ENCODE results near the gene AOAH.

The AOAH gene

GRCh38 chr7:36626111-36626510 lies 98.2 kb downstream of the AOAH start:
- no peak overlapping the region for H3K27ac ChIP-seq
- DNase-seq (ENCODE audit: low spot score) = no peak
- no peak for TF ChIP-seq CTCF (IDR thresholded peaks at IDR 0.05)

DNA sequence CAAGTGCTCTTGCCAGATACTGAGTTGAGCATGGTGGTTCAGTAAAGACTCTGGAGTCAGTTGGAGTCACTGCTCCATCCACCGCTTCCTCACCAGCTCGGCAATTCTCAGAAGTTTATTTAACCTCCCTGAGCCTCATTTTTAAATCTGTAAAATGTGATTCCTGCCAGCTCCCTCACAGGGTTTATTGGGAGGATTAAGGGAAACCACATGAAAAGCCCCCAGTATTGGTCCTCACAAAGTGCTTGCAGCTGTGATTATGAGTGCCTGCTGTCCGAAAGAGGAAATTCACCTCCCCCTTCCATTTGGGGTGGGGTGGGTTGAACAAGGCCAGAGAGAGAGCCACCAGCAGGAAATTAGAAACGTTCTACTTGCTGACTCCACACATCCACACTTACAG lies 99.0 kb downstream of the AOAH start:
- no peak for TF ChIP-seq CTCF (IDR thresholded peaks at IDR 0.05)
- Histone ChIP-seq H3K4me3 (no peak overlapping the region), H3K27ac (no peak overlapping the region)
- no peak for DNase-seq (ENCODE audit: low spot score)

More at GRCh38 chr7:36626111-36626510, 98.2 kb downstream of the AOAH start:
- H3K4me3 ChIP-seq = no peak overlapping the region

DNA sequence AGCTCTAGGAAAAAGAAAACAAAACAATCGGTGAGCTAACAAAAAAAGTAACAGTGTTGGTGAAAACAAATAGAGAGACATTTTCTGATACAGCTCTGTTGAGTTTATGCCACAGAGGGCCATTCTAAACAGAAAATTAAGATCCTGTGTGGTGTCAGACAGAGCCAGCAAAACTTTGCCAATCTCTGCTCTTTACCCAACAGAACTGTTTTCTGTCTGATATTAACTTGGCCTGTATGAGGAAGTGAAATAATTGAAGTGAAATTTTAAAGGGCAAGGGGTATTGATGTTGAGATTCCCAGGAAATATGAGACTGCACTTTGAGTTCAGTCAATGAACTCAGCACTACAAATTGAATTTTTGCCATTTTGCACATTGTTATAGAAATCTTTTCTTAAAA lies 101.0 kb downstream of the AOAH start:
- no peak for DNase-seq (ENCODE audit: low spot score)
- H3K4me3 ChIP-seq = no peak overlapping the region
- no peak for TF ChIP-seq CTCF (IDR thresholded peaks at IDR 0.05)
- no peak overlapping the region for H3K27ac ChIP-seq

DNA sequence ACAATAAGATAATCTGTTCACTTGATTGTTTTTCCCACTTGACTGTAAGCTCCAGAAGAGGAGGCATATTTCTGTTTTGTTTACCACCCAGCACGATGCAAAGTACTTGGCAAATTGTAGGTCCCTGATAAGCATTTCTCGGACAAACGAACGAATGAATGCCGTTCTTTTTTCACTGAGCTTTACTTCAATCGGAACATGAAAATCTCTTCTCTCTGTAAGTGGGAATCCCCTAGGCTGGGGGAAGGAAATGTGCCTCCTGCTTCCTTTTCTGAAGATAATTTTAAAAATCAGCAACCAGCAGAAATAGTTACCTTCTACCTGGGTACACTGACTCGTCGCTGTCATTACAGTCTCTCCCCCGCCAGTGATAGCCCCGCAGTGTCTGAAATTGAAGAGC lies 102.9 kb downstream of the AOAH start:
- no peak for TF ChIP-seq CTCF (IDR thresholded peaks at IDR 0.05)
- Histone ChIP-seq H3K4me3 (no peak overlapping the region), H3K27ac (no peak overlapping the region)
- no peak for DNase-seq (ENCODE audit: low spot score)

DNA sequence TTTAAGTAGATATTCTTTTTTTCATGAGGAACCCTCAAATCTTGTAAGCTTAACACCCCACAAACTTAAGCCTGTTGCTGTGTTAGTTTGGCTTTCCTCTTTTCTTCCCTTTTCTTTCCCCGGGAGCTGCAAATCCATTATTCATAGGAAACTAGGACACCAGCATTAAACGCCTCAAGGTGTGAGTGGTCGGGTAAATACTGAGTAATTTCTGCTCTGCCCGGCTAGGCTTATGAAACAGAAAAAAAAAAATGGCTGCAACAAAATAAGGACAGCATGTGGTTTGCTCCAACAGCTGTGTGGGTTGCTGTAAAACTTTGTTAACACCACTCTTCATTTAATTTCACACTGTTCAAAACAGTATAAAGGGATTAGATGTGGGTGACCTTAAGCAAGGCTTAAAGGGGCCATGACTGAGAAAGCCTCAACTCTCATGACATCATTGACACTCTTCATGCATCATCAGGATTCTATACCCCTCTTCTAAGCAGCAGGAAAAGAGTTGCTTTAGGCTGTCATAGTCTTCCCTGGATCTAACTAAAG lies 104.1 kb downstream of the AOAH start:
- TF ChIP-seq CTCF (IDR thresholded peaks at IDR 0.05) = no peak
- DNase-seq (ENCODE audit: low spot score) = no peak
- no peak overlapping the region for H3K4me3 ChIP-seq
- no peak overlapping the region for H3K27ac ChIP-seq

GRCh38 chr7:36617408-36617807 lies 106.9 kb downstream of the AOAH start:
- no peak for TF ChIP-seq CTCF (IDR thresholded peaks at IDR 0.05)
- H3K4me3 ChIP-seq = no peak overlapping the region
- H3K27ac ChIP-seq = no peak overlapping the region
- DNase-seq (ENCODE audit: low spot score) = no peak

DNA sequence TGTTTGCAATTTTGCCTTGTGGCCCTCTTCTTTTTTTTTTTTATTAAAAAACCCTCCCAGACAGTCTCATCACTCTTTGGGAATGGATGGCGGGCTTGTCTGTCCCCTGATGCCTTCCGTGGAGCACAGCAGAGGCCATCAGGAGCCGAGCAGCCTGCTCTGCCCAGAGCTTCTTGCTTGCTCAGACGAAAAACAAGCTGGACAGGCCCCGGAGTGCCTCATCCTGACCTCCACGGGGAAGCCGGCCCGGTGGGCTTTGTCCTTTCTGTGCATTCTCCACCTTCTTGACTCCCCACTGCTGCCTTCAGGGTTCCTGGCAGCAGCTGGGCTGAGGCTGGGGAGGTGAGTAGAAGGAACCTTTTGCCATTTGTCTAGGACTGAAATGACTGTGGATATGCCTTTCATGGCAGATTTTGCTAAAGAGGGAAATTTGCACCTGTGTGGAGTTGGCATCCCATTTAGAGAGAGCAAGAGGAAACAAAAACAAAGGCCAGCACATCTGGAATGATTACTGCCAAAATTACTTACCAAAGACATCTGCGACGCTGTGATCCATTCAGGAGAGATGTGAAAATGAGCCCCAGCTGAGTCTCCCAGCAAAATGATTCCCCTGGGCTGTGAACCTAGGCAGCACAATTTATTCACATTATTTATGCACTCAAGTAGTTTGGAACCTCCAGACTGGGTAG lies 108.3 kb downstream of the AOAH start:
- no peak for TF ChIP-seq CTCF (IDR thresholded peaks at IDR 0.05)

More for the DNA sequence above, 108.3 kb downstream of the AOAH start:
- Histone ChIP-seq H3K27ac (no peak overlapping the region), H3K4me3 (no peak overlapping the region)
- no peak for DNase-seq (ENCODE audit: low spot score)

Data from coronary artery (tissue), 2 donors.